BJ (cell line): Measurements from ENCODE around the gene TMIE. TPM values are rescaled to one million over a fixed set of nuclear protein-coding genes. Genes with fewer than 3 reads are reported as not detected.

ENCODE experiments used
- CTCF ChIA-PET: fragments of 350-600 bp; formaldehyde crosslinking; extraction: SDS; loops from one replicate; lab custom pipeline; 2021; ENCODE audit warnings: antibody characterized with exemption, inconsistent platforms; lab: Yijun Ruan, JAX
- POLR2A ChIA-PET: fragments of 300-600 bp; sonication (Branson Sonifier 250); formaldehyde crosslinking; extraction: SDS; loops from one replicate; lab custom pipeline; 2021; ENCODE audit warnings: antibody characterized with exemption; lab: Charles Lee
- DNase-seq: peaks from one replicate; pipeline ENCODE4 v3.0.0-alpha.2; 2011; ENCODE audit warnings: low read depth
- H3K27me3 ChIP-seq: 2 replicates; pipeline ENCODE4 v1.6.0; 2011; ENCODE audit warnings: low read length; ENCODE audit not compliant: control insufficient read depth, insufficient read depth
- H3K36me3 ChIP-seq: 2 replicates; pipeline ENCODE4 v1.5.1; 2011; ENCODE audit warnings: low read length; ENCODE audit not compliant: control insufficient read depth, insufficient read depth
- H3K4me3 ChIP-seq: 2 replicates; pipeline ENCODE4 v1.5.1; 2011; ENCODE audit warnings: low read depth, mild to moderate bottlenecking, control low read depth, low read length
- CTCF ChIP-seq: IDR thresholded peaks from 2 replicates; pipeline ENCODE4 v1.5.1; 2011; ENCODE audit warnings: low read depth, mild to moderate bottlenecking, control low read depth, inconsistent platforms, low read length, moderate library complexity; ENCODE audit not compliant: insufficient read depth
- polyA plus RNA-seq: library from polyadenylated mRNA; depleted of rRNA; stranded (reverse); fragments of >200 nt; gene quantifications from 2 replicates; pipeline ENCODE4 v1.2.3, GENCODE V29; 2011

Gene TMIE
- polyA plus RNA-seq, 1 experiment = 0.27 TPM

- peaks cover 1% of the 10 kb centered on the region; the same call in 1 of the 2 replicates for H3K27me3 ChIP-seq
- H3K36me3 ChIP-seq = no peaks in the 10 kb centered on the region
- no peak overlapping the region for H3K4me3 ChIP-seq
- no peak for DNase-seq
- POLR2A ChIA-PET = no interaction called here
- CTCF ChIA-PET = no interaction called here
- no peak for TF ChIP-seq CTCF
Observed at GRCh38 chr3:46712191-46713049, 11.2 kb downstream of the TMIE start.

GRCh38 chr3:46713050-46713897, 12.1 kb downstream of the TMIE start:
- ChIA-PET POLR2A (no interaction called here), CTCF (interaction anchor here (1.3 kb wide), 1 partner anchor 83 kb away, joined by 3 read pairs; no protein-coding TSS in a partner anchor)
- no peak for TF ChIP-seq CTCF
- no peak overlapping the region for H3K4me3 ChIP-seq
- H3K27me3 ChIP-seq = peaks cover 1% of the 10 kb centered on the region; the same call in 1 of the 2 replicates
- DNase-seq = no peak
- no peaks in the 10 kb centered on the region for H3K36me3 ChIP-seq

GRCh38 chr3:46713898-46714552, 12.8 kb downstream of the TMIE start:
- ChIA-PET POLR2A (no interaction called here), CTCF (interaction anchor here (1.3 to 1.4 kb wide), 2 partner anchors 9 to 84 kb away, joined by 3 read pairs; no protein-coding TSS in a partner anchor)
- TF ChIP-seq CTCF = no peak
- Histone ChIP-seq H3K27me3 (peaks cover 3% of the 10 kb centered on the region), H3K36me3 (no peaks in the 10 kb centered on the region), H3K4me3 (no peak overlapping the region)
- no peak for DNase-seq

DNA sequence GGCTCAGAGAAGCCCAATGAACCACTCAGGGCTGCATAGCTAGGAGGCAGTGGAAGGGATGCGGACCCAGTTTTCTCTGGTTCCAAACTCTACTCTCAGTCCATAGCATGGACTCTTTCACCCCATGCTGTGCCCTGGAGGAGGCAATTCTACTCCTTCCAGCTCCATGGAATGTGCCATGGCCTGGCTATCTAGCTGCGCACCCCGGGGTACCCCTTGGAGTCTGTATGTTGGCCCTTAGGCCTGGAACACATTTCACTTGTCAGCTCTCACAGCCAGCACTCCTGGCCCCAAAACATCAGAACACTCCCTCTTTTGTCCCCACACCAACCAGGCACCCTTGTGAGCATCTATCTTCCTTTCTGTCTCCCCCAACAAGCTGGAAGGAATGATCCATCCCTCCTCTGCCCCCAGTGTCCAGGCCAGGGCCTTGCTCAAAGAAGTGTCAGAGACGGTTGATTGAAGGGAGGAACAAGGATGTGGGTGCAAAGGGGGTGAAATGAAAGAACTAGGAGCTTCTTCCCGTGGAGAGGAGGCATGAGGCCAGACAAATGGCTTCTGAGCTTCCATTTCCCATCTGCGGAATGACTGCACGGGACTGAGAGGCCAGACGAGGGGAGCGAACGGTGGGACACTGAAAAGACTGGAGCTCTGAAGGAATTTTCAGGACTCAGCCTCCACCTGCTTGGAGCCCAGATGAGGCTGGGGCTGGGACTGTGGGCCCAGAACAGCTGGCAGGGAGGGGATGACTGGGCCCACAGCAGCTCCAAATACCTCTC, 13.7 kb downstream of the TMIE start:
- CTCF ChIA-PET = interaction anchor here (0.7 to 1.5 kb wide), 5 partner anchors 8 to 202 kb away, joined by 3 to 15 read pairs (median 3); no protein-coding TSS in a partner anchor
- POLR2A ChIA-PET = no interaction called here
- no peak for DNase-seq

More for the DNA sequence above, 13.7 kb downstream of the TMIE start:
- Histone ChIP-seq H3K36me3 (no peaks in the 10 kb centered on the region), H3K4me3 (no peak overlapping the region), H3K27me3 (peaks cover 3% of the 10 kb centered on the region)
- TF ChIP-seq CTCF = no peak
